GM23248 (cell line): ENCODE results near the gene ZFP57.

Experiments
- EZH2 ChIP-seq: fragments of 200-600 bp; sonication (generic); IDR thresholded peaks from 2 replicates; pipeline ENCODE4 v1.6.1; 2018; ENCODE audit warnings: antibody characterized with exemption, mild to moderate bottlenecking; ENCODE audit not compliant: insufficient read depth, poor library complexity, severe bottlenecking
- EZH2phosphoT487 ChIP-seq: fragments of 200-600 bp; sonication (generic); IDR thresholded peaks from 2 replicates; pipeline ENCODE4 v1.6.1; 2018; ENCODE audit warnings: antibody characterized with exemption, moderate library complexity, mild to moderate bottlenecking, low read depth; ENCODE audit not compliant: insufficient read depth

DNA sequence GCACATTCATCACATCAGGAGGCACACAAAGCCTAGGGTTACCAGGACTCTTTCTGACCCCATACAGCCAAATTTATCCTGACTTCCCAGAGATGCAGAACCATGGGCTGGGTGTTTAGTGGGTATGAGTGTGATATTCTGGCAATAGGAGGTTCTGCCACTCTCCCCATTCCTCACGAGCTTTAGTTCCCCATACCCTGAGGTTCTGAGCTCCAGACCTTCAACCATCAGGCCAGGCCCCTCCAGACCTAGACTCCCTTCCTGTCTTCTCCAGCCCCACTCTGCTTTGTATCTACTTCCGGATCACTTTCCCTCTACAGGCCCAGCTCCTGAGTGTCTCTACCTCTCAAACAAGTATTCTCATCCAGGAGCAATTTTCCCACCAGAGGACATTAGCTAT lies 46.7 kb upstream of the ZFP57 start:
- TF ChIP-seq EZH2phosphoT487 (no peak), EZH2 (no peak)
